OCI-LY1 (cell line): ENCODE data around the gene GRAMD1A.

Experiments used
- H2AFZ ChIP-seq: fragments of 200-600 bp; sonication (generic), shearing (Covaris generic); 2 replicates; pipeline ENCODE4 v1.6.0; 2014; ENCODE audit warnings: antibody characterized with exemption, mild to moderate bottlenecking, low read length
- H3F3A ChIP-seq: fragments of 200-600 bp; sonication (generic), shearing (Covaris generic); 2 replicates; pipeline ENCODE4 v1.6.0; 2014; ENCODE audit warnings: mild to moderate bottlenecking, antibody characterized with exemption, low read length, moderate library complexity; ENCODE audit not compliant: insufficient read depth
- H3K27ac ChIP-seq: fragments of 200-600 bp; sonication (generic); 2 replicates; pipeline ENCODE4 v1.5.1; 2014; ENCODE audit warnings: low read length, mixed run types, mild to moderate bottlenecking, low read depth; ENCODE audit not compliant: poor library complexity, severe bottlenecking
- H3K27me3 ChIP-seq: fragments of 200-600 bp; sonication (generic); 2 replicates; pipeline ENCODE4 v1.6.0; 2014; ENCODE audit warnings: antibody characterized with exemption, mild to moderate bottlenecking, low read length, moderate library complexity; ENCODE audit not compliant: insufficient read depth
- H3K36me3 ChIP-seq: fragments of 200-600 bp; sonication (generic); 2 replicates; pipeline ENCODE4 v1.6.1; 2014; ENCODE audit warnings: mild to moderate bottlenecking, antibody characterized with exemption, low read length, moderate library complexity, mixed read lengths; ENCODE audit not compliant: insufficient read depth
- H3K4me1 ChIP-seq: fragments of 200-600 bp; sonication (generic); 2 replicates; pipeline ENCODE4 v1.5.1; 2014; ENCODE audit warnings: mild to moderate bottlenecking, low read length, moderate library complexity; ENCODE audit not compliant: insufficient read depth, severe bottlenecking
- H3K4me2 ChIP-seq: fragments of 200-600 bp; sonication (generic), shearing (Covaris generic); 2 replicates; pipeline ENCODE4 v1.6.1; 2014; ENCODE audit warnings: low read length
- H3K4me3 ChIP-seq: fragments of 200-600 bp; sonication (generic); 2 replicates; pipeline ENCODE4 v1.5.1; 2014; ENCODE audit warnings: low read length, low read depth, mild to moderate bottlenecking, mixed read lengths; ENCODE audit not compliant: poor library complexity, severe bottlenecking
- H3K79me2 ChIP-seq: fragments of 200-600 bp; shearing (Covaris generic); 2 replicates; pipeline ENCODE4 v1.6.1; 2016; ENCODE audit warnings: mixed run types, low read length, mixed read lengths; ENCODE audit not compliant: insufficient read depth
- H3K9ac ChIP-seq: fragments of 200-600 bp; sonication (generic), shearing (Covaris generic); 2 replicates; pipeline ENCODE4 v1.6.1; 2014; ENCODE audit warnings: mild to moderate bottlenecking, low read length, mixed read lengths
- H3K9me2 ChIP-seq: fragments of 200-600 bp; sonication (generic), shearing (Covaris generic); 2 replicates; pipeline ENCODE4 v1.6.1; 2014; ENCODE audit warnings: low read depth, mild to moderate bottlenecking, low read length, mixed read lengths
- H3K9me3 ChIP-seq: fragments of 200-600 bp; shearing (Covaris generic); 2 replicates; pipeline ENCODE4 v1.6.1; 2014; ENCODE audit warnings: low read length, mixed read lengths
- H4K20me1 ChIP-seq: fragments of 200-600 bp; sonication (generic), shearing (Covaris generic); 2 replicates; pipeline ENCODE4 v1.6.0; 2016; ENCODE audit warnings: mild to moderate bottlenecking, low read length; ENCODE audit not compliant: insufficient read depth
- CTCF ChIP-seq: fragments of 200-600 bp; sonication (generic), shearing (Covaris generic); IDR thresholded peaks from 2 replicates; pipeline ENCODE4 v1.5.1; 2017; ENCODE audit warnings: mild to moderate bottlenecking, antibody characterized with exemption, low read length, moderate library complexity, mixed read lengths
- EZH2 ChIP-seq: fragments of 200-600 bp; sonication (generic), shearing (Covaris generic); IDR thresholded peaks from 2 replicates; pipeline ENCODE4 v1.8.0; 2017; ENCODE audit warnings: borderline replicate concordance, mixed run types, mild to moderate bottlenecking, antibody characterized with exemption, low read length, moderate library complexity, mixed read lengths

GRAMD1A gene

DNA sequence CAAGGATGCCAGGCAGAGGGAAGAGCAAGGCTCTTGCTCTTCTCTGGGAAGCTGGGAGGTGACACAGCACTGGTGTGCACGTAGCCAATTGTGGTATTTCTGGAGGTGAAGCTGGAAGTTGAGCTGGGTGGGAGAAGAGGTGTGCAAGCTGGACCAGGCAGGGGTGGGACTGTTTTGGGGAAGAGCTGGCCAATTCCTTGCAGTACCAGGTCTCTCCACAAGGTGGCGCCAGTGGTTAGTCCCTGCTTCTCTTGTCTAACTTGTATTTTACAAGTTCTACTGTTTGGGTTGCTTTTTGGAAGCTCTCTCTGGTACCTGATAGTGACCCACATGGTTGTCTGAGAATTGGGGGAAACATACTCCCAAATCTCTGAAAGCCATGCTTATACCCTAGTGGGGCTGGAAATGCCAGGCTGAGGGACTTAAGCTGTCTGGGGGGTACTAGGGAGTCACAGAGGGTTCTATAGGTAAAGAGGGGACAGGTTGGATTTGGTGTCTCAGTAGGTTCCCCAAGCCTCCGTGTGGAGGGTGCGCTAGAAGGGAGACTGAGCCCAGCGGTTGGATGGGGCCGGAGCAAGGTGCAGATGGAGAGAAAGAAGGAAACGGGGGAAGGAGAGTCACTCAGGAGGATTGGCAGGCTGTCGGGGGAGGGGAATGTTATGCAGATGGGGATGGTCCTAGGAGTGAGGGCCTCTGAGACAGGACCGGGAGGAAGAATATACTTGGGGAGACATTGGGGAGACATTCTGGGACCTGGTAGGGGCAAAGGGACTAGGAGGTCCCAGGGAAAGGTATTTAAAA lies 44.4 kb downstream of the GRAMD1A start:
- no peak overlapping the region for H2AFZ ChIP-seq
- no peaks in the 10 kb centered on the region for H4K20me1 ChIP-seq
- H3K9ac ChIP-seq: no peak overlapping the region
- H3K79me2 ChIP-seq: no peaks in the 10 kb centered on the region
- TF ChIP-seq EZH2 (no peak), CTCF (peak; percentile 95)
- H3K27ac ChIP-seq: no peak overlapping the region
- no peaks in the 10 kb centered on the region; the same call in 1 of the 2 replicates for H3K27me3 ChIP-seq
- H3K9me2 ChIP-seq: no peaks in the 10 kb centered on the region
- no peaks in the 10 kb centered on the region for H3F3A ChIP-seq
- H3K9me3 ChIP-seq: no peaks in the 10 kb centered on the region
- H3K4me1 ChIP-seq: no peaks in the 10 kb centered on the region
- no peaks in the 10 kb centered on the region for H3K36me3 ChIP-seq
- H3K4me3 ChIP-seq: no peak overlapping the region
- H3K4me2 ChIP-seq: no peak overlapping the region

GRCh38 chr19:35045667-35046300 lies 45.7 kb downstream of the GRAMD1A start:
- Histone ChIP-seq H3K9me2 (no peaks in the 10 kb centered on the region), H3K36me3 (no peaks in the 10 kb centered on the region), H3K4me1 (no peaks in the 10 kb centered on the region), H3K4me3 (no peak overlapping the region), H2AFZ (no peak overlapping the region), H3K27ac (no peak overlapping the region), H3K9ac (no peak overlapping the region), H3K9me3 (no peaks in the 10 kb centered on the region), H3K4me2 (no peak overlapping the region), H3F3A (no peaks in the 10 kb centered on the region), H3K79me2 (no peaks in the 10 kb centered on the region), H3K27me3 (no peaks in the 10 kb centered on the region; the same call in 1 of the 2 replicates), H4K20me1 (no peaks in the 10 kb centered on the region)
- TF ChIP-seq CTCF (peak; percentile 38; the same call in 1 of the 2 replicates), EZH2 (no peak)

- no peaks in the 10 kb centered on the region for H3K4me1 ChIP-seq
- H4K20me1 ChIP-seq: no peaks in the 10 kb centered on the region
- TF ChIP-seq CTCF (no peak), EZH2 (no peak)
Measured at GRCh38 chr19:35046461-35046860, 46.3 kb downstream of the GRAMD1A start.

More at GRCh38 chr19:35046461-35046860, 46.3 kb downstream of the GRAMD1A start:
- Histone ChIP-seq H3K9ac (no peak overlapping the region), H3K27ac (no peak overlapping the region), H3K4me3 (no peak overlapping the region), H3K27me3 (no peaks in the 10 kb centered on the region; the same call in 1 of the 2 replicates), H3K4me2 (no peak overlapping the region), H3K9me3 (no peaks in the 10 kb centered on the region), H3F3A (no peaks in the 10 kb centered on the region), H3K9me2 (no peaks in the 10 kb centered on the region), H3K79me2 (no peaks in the 10 kb centered on the region), H3K36me3 (no peaks in the 10 kb centered on the region), H2AFZ (no peak overlapping the region)
